ENCODE measurements around the gene FALEC.

Gene FALEC

GRCh38 chr1:150479370-150479769 lies 36.2 kb upstream of the FALEC start:
- Histone ChIP-seq H4K20me1 (ENCODE audit: low read depth, low read length) (no peaks in the 10 kb centered on the region; the same call in 1 of the 2 replicates), H3K9me3 (ENCODE audit: insufficient read depth, low read length) (no peaks in the 10 kb centered on the region), H3F3A (ENCODE audit: insufficient read depth) (0 out of 2 replicates have a peak, but pooled peaks cover 5% of the 10 kb centered on the region), H3K9me2 (replicated peaks; ENCODE audit: insufficient read depth, low read length) (no peaks in the 10 kb centered on the region), H3K4me2 (ENCODE audit: low read depth, low read length, poor library complexity, severe bottlenecking) (no peak overlapping the region), H3K9ac (ENCODE audit: low read length) (no peak overlapping the region), H3K27ac (ENCODE audit: low read depth, low read length) (no peak overlapping the region), H3K79me2 (ENCODE audit: insufficient read depth, low read length) (no peaks in the 10 kb centered on the region), H2AFZ (ENCODE audit: low read depth, low read length, severe bottlenecking) (no peak overlapping the region), H3K27me3 (ENCODE audit: low read length) (no peaks in the 10 kb centered on the region), H3K36me3 (ENCODE audit: low read length) (no peaks in the 10 kb centered on the region), H3K4me3 (ENCODE audit: insufficient read depth, low read length, poor library complexity, severe bottlenecking) (no peak overlapping the region)
- TF ChIP-seq CTCF (IDR thresholded peaks at IDR 0.05; ENCODE audit: insufficient read depth, low read length, poor library complexity, severe bottlenecking), result no peak
- TF ChIP-seq EZH2phosphoT487 (conservative IDR thresholded peaks at IDR 0.05; ENCODE audit: low read length), result no peak

- no peaks in the 10 kb centered on the region for H3K9me3 ChIP-seq (ENCODE audit: insufficient read depth, low read length)
- H4K20me1 ChIP-seq (ENCODE audit: low read depth, low read length), result no peaks in the 10 kb centered on the region; the same call in 1 of the 2 replicates
- no peak overlapping the region for H3K9ac ChIP-seq (ENCODE audit: low read length)
- no peaks in the 10 kb centered on the region for H3K9me2 ChIP-seq (replicated peaks; ENCODE audit: insufficient read depth, low read length)
- H3K4me2 ChIP-seq (ENCODE audit: low read depth, low read length, poor library complexity, severe bottlenecking), result no peak overlapping the region
- no peak for TF ChIP-seq CTCF (IDR thresholded peaks at IDR 0.05; ENCODE audit: insufficient read depth, low read length, poor library complexity, severe bottlenecking)
- TF ChIP-seq EZH2phosphoT487 (conservative IDR thresholded peaks at IDR 0.05; ENCODE audit: low read length), result no peak
- H3K4me3 ChIP-seq (ENCODE audit: insufficient read depth, low read length, poor library complexity, severe bottlenecking), result no peak overlapping the region
- no peaks in the 10 kb centered on the region for H3K27me3 ChIP-seq (ENCODE audit: low read length)
- H3K79me2 ChIP-seq (ENCODE audit: insufficient read depth, low read length), result no peaks in the 10 kb centered on the region
- no peaks in the 10 kb centered on the region for H3K36me3 ChIP-seq (ENCODE audit: low read length)
- H3K27ac ChIP-seq (ENCODE audit: low read depth, low read length), result no peak overlapping the region
- H3F3A ChIP-seq (ENCODE audit: insufficient read depth), result 0 out of 2 replicates have a peak, but pooled peaks cover 5% of the 10 kb centered on the region
- H2AFZ ChIP-seq (ENCODE audit: low read depth, low read length, severe bottlenecking), result no peak overlapping the region
These were observed 35.6 kb upstream of the FALEC start for GRCh38 chr1:150479927-150480352.

GRCh38 chr1:150484431-150484830 lies 31.1 kb upstream of the FALEC start:
- H3K9me2 ChIP-seq (replicated peaks; ENCODE audit: insufficient read depth, low read length), result no peaks in the 10 kb centered on the region
- no peaks in the 10 kb centered on the region for H3K9me3 ChIP-seq (ENCODE audit: insufficient read depth, low read length)
- no peaks in the 10 kb centered on the region; the same call in 1 of the 2 replicates for H3F3A ChIP-seq (ENCODE audit: insufficient read depth)
- H2AFZ ChIP-seq (ENCODE audit: low read depth, low read length, severe bottlenecking), result no peak overlapping the region
- H4K20me1 ChIP-seq (ENCODE audit: low read depth, low read length), result no peaks in the 10 kb centered on the region
- H3K79me2 ChIP-seq (ENCODE audit: insufficient read depth, low read length), result peaks cover 17% of the 10 kb centered on the region
- H3K36me3 ChIP-seq (ENCODE audit: low read length), result no peaks in the 10 kb centered on the region
- H3K9ac ChIP-seq (ENCODE audit: low read length), result no peak overlapping the region
- no peaks in the 10 kb centered on the region for H3K27me3 ChIP-seq (ENCODE audit: low read length)
- H3K4me2 ChIP-seq (ENCODE audit: low read depth, low read length, poor library complexity, severe bottlenecking), result no peak overlapping the region
- TF ChIP-seq CTCF (IDR thresholded peaks at IDR 0.05; ENCODE audit: insufficient read depth, low read length, poor library complexity, severe bottlenecking) (no peak), EZH2phosphoT487 (conservative IDR thresholded peaks at IDR 0.05; ENCODE audit: low read length) (no peak)
- no peak overlapping the region for H3K4me3 ChIP-seq (ENCODE audit: insufficient read depth, low read length, poor library complexity, severe bottlenecking)
- no peak overlapping the region for H3K27ac ChIP-seq (ENCODE audit: low read depth, low read length)
